Loucy (cell line): Measurements from ENCODE around the gene EBF3.

Source experiments
- H2AFZ ChIP-seq: fragments of 200-600 bp; sonication (generic); 2 replicates; pipeline ENCODE4 v1.6.0; 2016; ENCODE audit warnings: antibody characterized with exemption, mild to moderate bottlenecking, low read length, moderate library complexity
- H3F3A ChIP-seq: fragments of 200-600 bp; 2 replicates; pipeline ENCODE4 v1.6.0; 2016; ENCODE audit warnings: antibody characterized with exemption, low read depth, mild to moderate bottlenecking
- H3K27me3 ChIP-seq: fragments of 200-600 bp; sonication (generic); 2 replicates; pipeline ENCODE4 v1.6.1; 2014; ENCODE audit warnings: low read length, mild to moderate bottlenecking; ENCODE audit not compliant: insufficient read depth, poor library complexity, severe bottlenecking
- H3K36me3 ChIP-seq: fragments of 200-600 bp; sonication (generic); 2 replicates; pipeline ENCODE4 v1.6.1; 2016; ENCODE audit warnings: low read length; ENCODE audit not compliant: insufficient read depth
- H3K4me1 ChIP-seq: fragments of 200-600 bp; sonication (generic); 2 replicates; pipeline ENCODE4 v1.5.1; 2014; ENCODE audit warnings: low read length, mild to moderate bottlenecking; ENCODE audit not compliant: insufficient read depth, poor library complexity, severe bottlenecking
- H3K4me2 ChIP-seq: fragments of 200-600 bp; sonication (generic); 2 replicates; pipeline ENCODE4 v1.6.0; 2014; ENCODE audit warnings: antibody characterized with exemption, low read length, low read depth, mild to moderate bottlenecking; ENCODE audit not compliant: poor library complexity, severe bottlenecking
- H3K4me3 ChIP-seq: fragments of 200-600 bp; sonication (generic); 2 replicates; pipeline ENCODE4 v1.5.1; 2014; ENCODE audit warnings: low read length, mild to moderate bottlenecking, mixed read lengths; ENCODE audit not compliant: poor library complexity, severe bottlenecking
- H3K79me2 ChIP-seq: fragments of 200-600 bp; sonication (generic); 2 replicates; pipeline ENCODE4 v1.6.1; 2014; ENCODE audit warnings: low read length; ENCODE audit not compliant: insufficient read depth
- H3K9ac ChIP-seq: fragments of 200-600 bp; sonication (generic); 2 replicates; pipeline ENCODE4 v1.6.0; 2014; ENCODE audit warnings: mild to moderate bottlenecking, low read depth, low read length, moderate library complexity; ENCODE audit not compliant: poor library complexity, severe bottlenecking
- H3K9me2 ChIP-seq: fragments of 200-600 bp; sonication (generic); replicated peaks from 2 replicates; pipeline ENCODE4 v1.6.1; 2016; ENCODE audit warnings: low read depth, low read length, mixed read lengths
- H3K9me3 ChIP-seq: fragments of 200-600 bp; sonication (generic); 2 replicates; pipeline ENCODE4 v1.6.1; 2014; ENCODE audit warnings: mild to moderate bottlenecking, antibody characterized with exemption, low read length, low read depth; ENCODE audit not compliant: insufficient read depth
- H4K20me1 ChIP-seq: fragments of 200-600 bp; sonication (generic); 2 replicates; pipeline ENCODE4 v1.6.0; 2014; ENCODE audit warnings: antibody characterized with exemption, low read length, mild to moderate bottlenecking; ENCODE audit not compliant: insufficient read depth, poor library complexity, severe bottlenecking
- EZH2phosphoT487 ChIP-seq: fragments of 200-600 bp; IDR thresholded peaks from 2 replicates; pipeline ENCODE4 v1.6.1; 2018; ENCODE audit warnings: antibody characterized with exemption, mild to moderate bottlenecking, moderate library complexity, borderline replicate concordance
- TF ChIP-seq, protein P1 (sequence below): fragments of 200-600 bp; sonication (generic); conservative IDR thresholded peaks from 2 replicates; pipeline ENCODE4 v1.5.1; 2014; ENCODE audit warnings: mild to moderate bottlenecking, antibody characterized with exemption, low read length

EBF3 gene

DNA sequence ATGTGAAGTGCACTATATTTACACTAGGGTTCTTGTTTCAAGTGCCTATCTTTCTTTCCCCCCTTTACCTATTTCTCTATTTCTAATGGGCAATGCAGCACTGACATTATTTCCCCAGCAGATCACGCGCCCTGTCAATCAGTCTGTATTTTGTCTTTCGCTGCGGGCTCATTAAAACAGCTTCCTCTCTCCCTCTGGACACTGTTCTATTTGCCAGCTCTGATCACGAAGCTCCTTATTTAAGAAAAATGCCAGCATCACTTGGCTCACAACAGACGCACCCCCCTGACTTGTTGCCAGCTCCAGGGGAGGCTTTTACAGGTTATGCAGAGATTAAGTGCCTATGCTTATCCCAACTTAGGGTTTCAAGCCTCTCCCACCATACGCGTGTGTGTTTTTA, 78.5 kb downstream of the EBF3 start:
- no peaks in the 10 kb centered on the region for H4K20me1 ChIP-seq
- H3K4me2 ChIP-seq, result no peak overlapping the region
- no peak overlapping the region for H3K9ac ChIP-seq
- TF ChIP-seq, protein P1, sequence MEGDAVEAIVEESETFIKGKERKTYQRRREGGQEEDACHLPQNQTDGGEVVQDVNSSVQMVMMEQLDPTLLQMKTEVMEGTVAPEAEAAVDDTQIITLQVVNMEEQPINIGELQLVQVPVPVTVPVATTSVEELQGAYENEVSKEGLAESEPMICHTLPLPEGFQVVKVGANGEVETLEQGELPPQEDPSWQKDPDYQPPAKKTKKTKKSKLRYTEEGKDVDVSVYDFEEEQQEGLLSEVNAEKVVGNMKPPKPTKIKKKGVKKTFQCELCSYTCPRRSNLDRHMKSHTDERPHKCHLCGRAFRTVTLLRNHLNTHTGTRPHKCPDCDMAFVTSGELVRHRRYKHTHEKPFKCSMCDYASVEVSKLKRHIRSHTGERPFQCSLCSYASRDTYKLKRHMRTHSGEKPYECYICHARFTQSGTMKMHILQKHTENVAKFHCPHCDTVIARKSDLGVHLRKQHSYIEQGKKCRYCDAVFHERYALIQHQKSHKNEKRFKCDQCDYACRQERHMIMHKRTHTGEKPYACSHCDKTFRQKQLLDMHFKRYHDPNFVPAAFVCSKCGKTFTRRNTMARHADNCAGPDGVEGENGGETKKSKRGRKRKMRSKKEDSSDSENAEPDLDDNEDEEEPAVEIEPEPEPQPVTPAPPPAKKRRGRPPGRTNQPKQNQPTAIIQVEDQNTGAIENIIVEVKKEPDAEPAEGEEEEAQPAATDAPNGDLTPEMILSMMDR, result no peak
- no peak for TF ChIP-seq EZH2phosphoT487
- H3K79me2 ChIP-seq, result no peaks in the 10 kb centered on the region
- no peak overlapping the region for H3K4me3 ChIP-seq
- H3K4me1 ChIP-seq, result no peaks in the 10 kb centered on the region
- H3K36me3 ChIP-seq, result no peaks in the 10 kb centered on the region
- no peaks in the 10 kb centered on the region for H3K27me3 ChIP-seq
- H3F3A ChIP-seq, result no peaks in the 10 kb centered on the region
- no peaks in the 10 kb centered on the region for H3K9me3 ChIP-seq
- no peaks in the 10 kb centered on the region for H3K9me2 ChIP-seq
- no peak overlapping the region for H2AFZ ChIP-seq

DNA sequence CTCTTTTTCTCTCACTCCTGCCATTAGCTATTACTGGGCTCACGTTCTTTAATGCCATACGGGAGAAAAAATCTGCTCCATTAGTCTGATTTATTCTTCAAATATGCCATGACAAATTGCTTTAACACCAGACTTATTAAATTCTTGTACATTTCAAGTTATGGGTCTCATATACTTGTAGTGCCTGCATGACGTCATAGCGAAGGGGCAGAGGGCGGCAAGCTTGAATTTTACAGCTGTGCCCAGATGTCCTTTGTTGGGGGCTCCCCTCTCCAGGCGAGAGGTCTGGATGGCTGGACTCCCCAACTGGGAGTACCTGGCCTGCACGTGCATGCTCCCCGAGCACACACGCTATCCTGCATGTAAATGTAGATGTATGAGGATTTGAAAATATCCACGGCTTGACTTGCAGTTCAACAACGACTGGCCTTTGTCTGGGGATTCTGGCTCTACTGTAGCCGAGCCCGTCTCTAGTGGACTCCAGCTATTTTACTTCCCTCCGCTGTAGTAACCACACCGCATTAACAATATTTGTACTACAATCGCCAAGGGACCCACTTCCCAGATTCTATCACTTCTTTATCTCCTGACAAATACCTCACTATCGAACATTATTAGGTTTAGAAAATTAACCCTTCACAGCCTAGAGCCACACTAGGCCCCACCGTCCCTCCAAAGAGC, 79.5 kb downstream of the EBF3 start:
- no peaks in the 10 kb centered on the region for H3K36me3 ChIP-seq
- H3K27me3 ChIP-seq, result no peaks in the 10 kb centered on the region
- no peaks in the 10 kb centered on the region for H3K79me2 ChIP-seq
- H2AFZ ChIP-seq, result no peak overlapping the region
- TF ChIP-seq, protein P1, result no peak
- TF ChIP-seq EZH2phosphoT487, result no peak
- H3K4me3 ChIP-seq, result no peak overlapping the region
- no peaks in the 10 kb centered on the region for H3K4me1 ChIP-seq
- H3K4me2 ChIP-seq, result no peak overlapping the region
- no peaks in the 10 kb centered on the region for H3F3A ChIP-seq
- H4K20me1 ChIP-seq, result no peaks in the 10 kb centered on the region
- H3K9me3 ChIP-seq, result no peaks in the 10 kb centered on the region
- H3K9ac ChIP-seq, result no peak overlapping the region
- no peaks in the 10 kb centered on the region for H3K9me2 ChIP-seq

- Histone ChIP-seq H3F3A (no peaks in the 10 kb centered on the region), H3K9me2 (no peaks in the 10 kb centered on the region), H3K4me2 (no peak overlapping the region), H3K79me2 (no peaks in the 10 kb centered on the region), H2AFZ (no peak overlapping the region), H3K27me3 (no peaks in the 10 kb centered on the region), H3K36me3 (no peaks in the 10 kb centered on the region), H4K20me1 (no peaks in the 10 kb centered on the region), H3K9ac (no peak overlapping the region), H3K4me1 (no peaks in the 10 kb centered on the region), H3K4me3 (no peak overlapping the region), H3K9me3 (no peaks in the 10 kb centered on the region)
- no peak for TF ChIP-seq EZH2phosphoT487
- TF ChIP-seq, protein P1, result no peak
Observed at GRCh38 chr10:129883626-129884397, 80.3 kb downstream of the EBF3 start.
